GM12873 (cell line): ENCODE results near the gene RPGRIP1L.

Experiments
- CTCF ChIP-seq: IDR thresholded peaks from 2 replicates; pipeline ENCODE4 v1.5.1; 2012; ENCODE audit warnings: low read depth, mild to moderate bottlenecking, moderate library complexity, low read length, control low read depth; ENCODE audit not compliant: insufficient read depth; ENCODE audit errors: missing control alignments

The RPGRIP1L gene

GRCh38 chr16:53726625-53727024, 23.0 kb upstream of the RPGRIP1L start:
- TF ChIP-seq CTCF = no peak

GRCh38 chr16:53721017-53721416, 17.4 kb upstream of the RPGRIP1L start:
- no peak for TF ChIP-seq CTCF

GRCh38 chr16:53717577-53717976, 13.9 kb upstream of the RPGRIP1L start:
- TF ChIP-seq CTCF = no peak

GRCh38 chr16:53715023-53715384, 11.3 kb upstream of the RPGRIP1L start:
- TF ChIP-seq CTCF = no peak

GRCh38 chr16:53714205-53715022, 10.8 kb upstream of the RPGRIP1L start:
- TF ChIP-seq CTCF = no peak

- no peak for TF ChIP-seq CTCF
These were observed 9.9 kb upstream of the RPGRIP1L start for GRCh38 chr16:53713403-53714204.

GRCh38 chr16:53712065-53712464, 8.4 kb upstream of the RPGRIP1L start:
- TF ChIP-seq CTCF = no peak
